Activated CD8-positive, alpha-beta T cell treated with anti-CD3 and anti-CD28 coated beads for 36 hours (primary cell): Measurements from ENCODE around the gene PSMD1. TPM values are rescaled to one million over a fixed set of nuclear protein-coding genes. Genes with fewer than 3 reads are reported as not detected.
"Not testable (repeated sequence)": the region's sequence is repeated elsewhere in the genome, so short reads cannot be mapped to it uniquely, and the experiment has no call there.

Source experiments
- ATAC-seq: fragments of 200-7000 bp; cut with Tn5 transposase; one replicate; pipeline ENCODE4 v1.10.0; 2021; ENCODE audit warnings: mild to moderate bottlenecking, moderate library complexity
- CTCF ChIA-PET: fragments of 350-600 bp; sonication (Branson Sonifier 250); formaldehyde crosslinking; loops from one replicate; lab custom pipeline; 2021; ENCODE audit warnings: antibody characterized with exemption; lab: Charles Lee
- POLR2A ChIA-PET: fragments of 350-600 bp; sonication (Branson Sonifier 250); formaldehyde crosslinking; loops from one replicate; lab custom pipeline; 2021; ENCODE audit warnings: antibody characterized with exemption; lab: Charles Lee
- DNase-seq: peaks from one replicate; pipeline ENCODE4 v3.0.0-alpha.2; 2020
- H3K27ac Mint-ChIP-seq: one replicate; pipeline ENCODE4 v1.8.0; 2021; ENCODE audit warnings: mild to moderate bottlenecking, mixed read lengths
- H3K27me3 Mint-ChIP-seq: one replicate; pipeline ENCODE4 v1.8.0; 2021; ENCODE audit warnings: mixed read lengths
- H3K36me3 Mint-ChIP-seq: one replicate; pipeline ENCODE4 v1.8.0; 2021; ENCODE audit warnings: low read depth, mixed read lengths
- H3K4me1 Mint-ChIP-seq: one replicate; pipeline ENCODE4 v1.8.0; 2021; ENCODE audit warnings: low read depth, mixed read lengths
- H3K4me3 Mint-ChIP-seq: one replicate; pipeline ENCODE4 v1.8.0; 2021; ENCODE audit warnings: mild to moderate bottlenecking, moderate library complexity, mixed read lengths
- H3K9me3 Mint-ChIP-seq: one replicate; pipeline ENCODE4 v1.8.0; 2021; ENCODE audit warnings: mixed read lengths
- intact Hi-C: fragments of 100-400 bp; cut with micrococcal nuclease; formaldehyde crosslinking; loops from one replicate; pipeline ENCODE4 v1.10.0; 2022
- total RNA-seq, 2 experiments: library from RNA; stranded (reverse); gene quantifications; one replicate each; pipeline ENCODE4 v1.2.3, GENCODE V29; 2021
- TF ChIP-seq, protein P1 (sequence below): fragments of 200-600 bp; IDR thresholded peaks from one replicate; pipeline ENCODE4 v1.8.0; 2022; ENCODE audit warnings: antibody characterized with exemption, mild to moderate bottlenecking

The PSMD1 gene
- total RNA-seq, 2 experiments from 2014 or later, result 106 to 114 TPM

- Mint-ChIP-seq H3K4me1 (no peaks in the 10 kb centered on the region), H3K27ac (no peak overlapping the region), H3K9me3 (no peaks in the 10 kb centered on the region), H3K4me3 (no peak overlapping the region), H3K27me3 (no peaks in the 10 kb centered on the region), H3K36me3 (peaks cover 3% of the 10 kb centered on the region)
- POLR2A ChIA-PET, result no interaction called here
- CTCF ChIA-PET, result interaction anchor here (1.0 to 1.1 kb wide), 2 partner anchors 92 to 976 kb away, joined by 3 to 4 read pairs; no protein-coding TSS in a partner anchor
- no peak for DNase-seq
- TF ChIP-seq, protein P1, sequence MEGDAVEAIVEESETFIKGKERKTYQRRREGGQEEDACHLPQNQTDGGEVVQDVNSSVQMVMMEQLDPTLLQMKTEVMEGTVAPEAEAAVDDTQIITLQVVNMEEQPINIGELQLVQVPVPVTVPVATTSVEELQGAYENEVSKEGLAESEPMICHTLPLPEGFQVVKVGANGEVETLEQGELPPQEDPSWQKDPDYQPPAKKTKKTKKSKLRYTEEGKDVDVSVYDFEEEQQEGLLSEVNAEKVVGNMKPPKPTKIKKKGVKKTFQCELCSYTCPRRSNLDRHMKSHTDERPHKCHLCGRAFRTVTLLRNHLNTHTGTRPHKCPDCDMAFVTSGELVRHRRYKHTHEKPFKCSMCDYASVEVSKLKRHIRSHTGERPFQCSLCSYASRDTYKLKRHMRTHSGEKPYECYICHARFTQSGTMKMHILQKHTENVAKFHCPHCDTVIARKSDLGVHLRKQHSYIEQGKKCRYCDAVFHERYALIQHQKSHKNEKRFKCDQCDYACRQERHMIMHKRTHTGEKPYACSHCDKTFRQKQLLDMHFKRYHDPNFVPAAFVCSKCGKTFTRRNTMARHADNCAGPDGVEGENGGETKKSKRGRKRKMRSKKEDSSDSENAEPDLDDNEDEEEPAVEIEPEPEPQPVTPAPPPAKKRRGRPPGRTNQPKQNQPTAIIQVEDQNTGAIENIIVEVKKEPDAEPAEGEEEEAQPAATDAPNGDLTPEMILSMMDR, result no peak
- intact Hi-C loops, result no loop called here
- ATAC-seq, result no peak
Observed at GRCh38 chr2:231134910-231135655, 78.4 kb downstream of the PSMD1 start.

GRCh38 chr2:231138699-231139098 is 82.0 kb downstream of the PSMD1 start:
- no peak for DNase-seq
- CTCF ChIA-PET, result no interaction called here
- Mint-ChIP-seq H3K36me3 (peaks cover 4% of the 10 kb centered on the region), H3K9me3 (no peaks in the 10 kb centered on the region), H3K27ac (no peak overlapping the region), H3K4me3 (no peak overlapping the region), H3K4me1 (no peaks in the 10 kb centered on the region), H3K27me3 (no peaks in the 10 kb centered on the region)
- intact Hi-C loops, result no loop called here
- POLR2A ChIA-PET, result no interaction called here
- ATAC-seq, result no peak
- TF ChIP-seq, protein P1, result no peak

DNA sequence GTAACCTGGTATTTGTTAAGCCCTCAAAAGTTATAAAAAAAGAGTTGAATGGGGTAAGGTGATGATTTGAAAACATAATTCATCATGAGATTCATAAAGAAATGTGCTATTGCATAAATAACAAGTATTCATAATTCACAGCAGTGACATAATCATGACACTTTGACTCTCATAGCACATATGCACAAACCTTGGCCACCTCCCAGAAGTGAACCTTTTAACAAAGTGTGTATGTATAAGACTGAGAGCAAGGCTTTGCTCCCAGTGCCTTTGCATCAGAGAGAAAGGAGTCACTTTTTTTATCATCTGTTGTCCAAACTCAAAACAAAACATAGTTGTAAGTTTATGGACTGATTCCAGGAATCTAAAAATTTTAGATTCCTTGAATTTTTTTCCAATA is 83.1 kb downstream of the PSMD1 start:
- Mint-ChIP-seq H3K27ac (no peak overlapping the region), H3K4me3 (no peak overlapping the region), H3K4me1 (no peaks in the 10 kb centered on the region), H3K27me3 (no peaks in the 10 kb centered on the region), H3K9me3 (no peaks in the 10 kb centered on the region), H3K36me3 (peaks cover 7% of the 10 kb centered on the region)
- no peak for ATAC-seq
- TF ChIP-seq, protein P1, result no peak
- DNase-seq, result no peak
- intact Hi-C loops, result no loop called here
- CTCF ChIA-PET, result no interaction called here
- POLR2A ChIA-PET, result no interaction called here

DNA sequence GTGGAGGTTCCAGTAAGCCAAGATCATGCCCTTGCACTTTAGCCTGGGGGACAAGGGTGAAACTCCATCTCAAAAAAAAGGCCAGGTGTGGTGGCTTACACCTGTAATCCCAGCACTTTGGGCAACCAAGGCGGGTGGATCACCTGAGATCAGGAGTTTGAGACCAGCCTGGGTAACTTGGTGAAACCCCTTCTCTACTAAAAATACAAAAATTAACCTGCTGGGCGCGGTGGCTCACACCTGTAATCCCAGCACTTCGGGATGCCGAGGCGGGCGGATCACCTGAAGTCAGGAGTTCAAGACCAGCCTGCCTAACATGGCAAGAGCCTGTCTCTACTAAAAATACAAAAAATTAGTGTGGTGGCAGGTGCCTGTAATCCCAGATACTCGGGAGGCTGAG is 84.1 kb downstream of the PSMD1 start:
- H3K27me3 Mint-ChIP-seq, H3K9me3 Mint-ChIP-seq, ATAC-seq, H3K4me3 Mint-ChIP-seq, POLR2A ChIA-PET, H3K27ac Mint-ChIP-seq, H3K4me1 Mint-ChIP-seq, intact Hi-C loops, DNase-seq, CTCF ChIA-PET: not testable (repeated sequence)
- H3K36me3 Mint-ChIP-seq, result peaks cover 12% of the 10 kb centered on the region

DNA sequence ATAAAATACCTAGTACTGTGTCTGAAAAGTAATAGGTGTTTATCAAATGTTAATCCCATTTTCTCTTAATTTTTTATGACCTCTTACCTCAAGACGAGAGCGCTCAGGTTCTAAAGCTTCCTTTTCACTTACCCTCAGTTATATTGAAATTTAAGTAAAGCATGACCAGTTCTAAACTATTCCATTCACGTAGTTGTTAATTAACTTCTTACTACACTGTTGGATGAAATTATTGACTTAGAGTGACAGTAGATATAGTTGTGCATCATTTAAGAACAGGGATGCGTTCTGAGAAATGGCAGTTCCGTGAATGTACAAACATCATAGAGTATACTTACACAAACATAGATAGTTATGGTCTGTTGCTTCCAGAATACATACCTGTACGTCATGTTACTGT is 88.2 kb downstream of the PSMD1 start:
- intact Hi-C loops, result no loop called here
- ChIA-PET POLR2A (no interaction called here), CTCF (no interaction called here)
- Mint-ChIP-seq H3K9me3 (no peaks in the 10 kb centered on the region), H3K27me3 (no peaks in the 10 kb centered on the region), H3K27ac (no peak overlapping the region), H3K4me3 (no peak overlapping the region), H3K36me3 (peaks cover 27% of the 10 kb centered on the region), H3K4me1 (no peaks in the 10 kb centered on the region)
- TF ChIP-seq, protein P1, result no peak
- no peak for DNase-seq
- ATAC-seq, result no peak
